Stimulated activated CD8-positive, alpha-beta memory T cell treated with anti-CD3 and anti-CD28 coated beads, Interleukin-4, amount 100 ng/mL, for 1 hour (primary cell): ENCODE measurements around the gene ALDH3A1.

Experiments used
- DNase-seq, 2 donors: peaks; one replicate each; pipeline ENCODE4 v3.0.0-alpha.2; 2020; ENCODE audit warnings: low read depth in 2 of 2, low spot score in 1 of 2

ALDH3A1 gene

DNA sequence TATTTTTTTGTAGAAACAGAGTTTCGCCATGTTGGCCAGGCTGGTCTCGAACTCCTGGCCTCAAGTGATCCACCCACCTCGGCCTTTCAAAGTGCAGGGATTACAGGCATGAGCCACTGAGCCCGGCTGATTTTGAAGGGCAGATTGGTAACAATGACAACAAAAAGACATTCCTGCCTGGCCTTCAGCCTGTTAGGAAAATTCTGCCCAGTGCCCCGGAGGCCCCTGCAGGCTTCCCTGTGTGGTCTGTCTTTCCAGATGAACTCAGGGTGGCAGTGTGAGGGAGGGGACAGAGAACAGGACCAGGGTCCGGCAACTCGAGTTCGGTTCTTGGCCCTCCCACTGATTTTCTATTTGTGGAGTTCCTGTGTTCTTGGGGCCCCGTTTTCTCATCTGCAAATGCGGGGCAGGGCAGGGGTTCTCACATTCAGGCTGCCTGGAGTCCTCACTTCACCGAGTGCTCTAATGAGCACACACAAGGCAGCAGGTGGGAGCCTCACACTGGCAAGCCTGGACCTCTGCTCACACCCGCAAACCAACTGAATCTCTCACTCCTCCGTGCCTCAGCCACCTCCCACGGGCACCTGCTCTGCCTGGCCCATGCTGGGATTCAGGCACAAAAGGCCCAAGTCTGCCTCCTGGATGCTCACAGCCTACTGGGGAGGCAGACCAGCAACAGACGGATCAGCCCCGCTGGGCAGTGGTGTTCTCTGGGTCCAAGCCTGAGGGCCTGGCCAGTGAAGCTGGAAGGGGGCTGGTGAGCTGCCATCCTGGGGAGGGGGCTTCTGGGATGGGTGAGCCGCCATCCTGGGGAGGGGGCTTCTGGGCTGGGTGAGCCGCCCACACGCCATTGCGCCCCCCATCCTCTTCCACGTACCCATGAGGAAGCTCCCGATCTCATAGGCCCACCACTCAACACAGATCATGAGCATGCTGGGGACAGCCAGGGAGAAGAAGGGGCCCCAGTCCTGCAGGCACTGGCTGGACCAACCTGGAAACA is 42.0 kb downstream of the ALDH3A1 start:
- no peak for DNase-seq

DNA sequence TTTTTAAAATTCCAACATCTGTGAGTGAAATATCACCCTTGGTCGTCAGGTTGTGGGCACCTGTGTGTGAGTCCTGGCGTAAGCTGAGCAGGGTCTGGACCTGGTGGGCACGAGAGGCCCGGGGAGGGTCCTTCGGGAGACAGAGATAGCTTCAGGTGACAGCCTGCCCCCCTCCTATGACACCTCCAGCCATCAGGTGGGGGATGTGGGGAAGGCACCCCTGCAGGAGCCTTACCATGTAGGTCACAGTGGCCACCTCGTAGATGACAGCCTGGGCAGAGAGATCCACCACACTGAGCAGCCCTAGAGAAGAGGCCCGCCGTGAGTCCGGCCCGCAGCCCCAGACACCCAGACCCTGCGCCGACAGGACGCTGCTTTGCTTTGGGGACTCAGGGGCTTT is 42.9 kb downstream of the ALDH3A1 start:
- no peak for DNase-seq

DNA sequence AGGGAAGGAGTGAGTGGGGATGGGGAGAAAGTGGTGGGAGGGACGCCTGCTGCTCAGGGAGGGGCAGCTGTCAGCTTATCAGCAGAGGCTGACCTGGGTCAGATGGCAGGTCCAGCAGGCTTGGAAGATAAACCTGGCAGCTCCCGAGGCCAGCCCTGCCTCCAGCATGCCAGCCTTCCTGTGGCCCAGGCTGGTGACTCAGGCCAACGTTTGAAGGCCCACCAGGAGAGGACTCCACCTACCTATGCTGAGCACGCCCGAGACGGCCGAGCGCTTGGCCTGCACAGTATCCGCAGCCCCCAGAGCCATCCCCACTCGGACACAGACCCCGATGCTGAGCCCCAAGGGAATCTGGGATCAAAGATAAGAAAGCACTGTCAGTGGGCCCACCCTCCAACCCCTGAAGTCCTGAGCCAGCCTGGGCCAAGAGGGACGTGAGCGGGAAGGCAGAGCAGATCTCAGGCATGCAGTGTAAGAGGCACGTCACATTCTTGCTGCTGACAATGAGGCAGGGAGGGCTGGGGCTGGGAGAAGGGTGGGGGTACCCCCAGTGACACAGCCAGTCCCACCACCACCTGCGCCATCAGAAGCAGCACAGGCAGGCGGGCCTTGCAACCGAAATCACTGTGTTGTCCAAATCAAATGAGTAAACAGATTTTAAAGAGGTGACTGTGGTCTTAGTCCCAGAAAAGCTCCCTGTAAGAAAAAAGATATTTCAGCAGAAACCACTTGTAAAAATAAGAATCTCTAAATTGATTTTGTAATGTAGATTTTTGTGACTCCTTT is 44.1 kb downstream of the ALDH3A1 start:
- DNase-seq: no peak

- DNase-seq: no peak
Observed at GRCh38 chr17:19703106-19703827, 44.8 kb downstream of the ALDH3A1 start.

DNA sequence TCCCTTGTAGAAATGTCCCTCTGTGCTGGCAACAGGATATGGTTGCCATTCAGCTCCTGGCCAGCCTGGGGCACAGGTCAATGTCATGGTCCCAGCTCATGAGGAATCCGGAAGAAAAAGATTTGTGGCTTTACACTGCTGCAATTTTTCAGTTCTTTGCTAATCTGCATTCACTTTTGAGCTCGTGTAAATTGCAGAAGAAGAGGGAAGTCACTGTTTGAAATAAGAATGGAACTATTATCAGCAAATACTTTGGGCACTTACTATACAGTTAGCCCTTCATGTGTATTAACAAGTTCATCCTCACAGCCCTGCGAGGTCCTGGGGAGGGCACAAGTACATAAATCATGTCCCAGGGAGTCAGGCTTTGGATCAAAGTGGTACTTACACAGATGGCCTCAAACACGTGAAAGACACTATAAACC is 45.9 kb downstream of the ALDH3A1 start:
- no peak for DNase-seq
